Lower lobe of right lung (tissue), 2 donors: ENCODE measurements around the gene THSD4. TPM values are rescaled to one million over a fixed set of nuclear protein-coding genes. Genes with fewer than 3 reads are reported as not detected.

Source experiments
- ATAC-seq, 2 donors: fragments of 200-7000 bp; cut with Tn5 transposase; one replicate each; pipeline ENCODE4 v1.9.1; 2020 to 2022; ENCODE audit warnings: mild to moderate bottlenecking in 2 of 2, moderate library complexity in 2 of 2
- DNase-seq: peaks from one replicate; pipeline ENCODE4 v3.0.0-alpha.2; 2020
- H3K27ac ChIP-seq: fragments of 200-600 bp; one replicate; pipeline ENCODE4 v1.8.0; 2022
- H3K27me3 ChIP-seq: fragments of 200-600 bp; one replicate; pipeline ENCODE4 v1.8.0; 2022; ENCODE audit warnings: low read depth
- H3K36me3 ChIP-seq: fragments of 200-600 bp; one replicate; pipeline ENCODE4 v1.8.0; 2022; ENCODE audit warnings: mild to moderate bottlenecking
- H3K4me1 ChIP-seq: fragments of 200-600 bp; one replicate; pipeline ENCODE4 v1.8.0; 2022
- H3K4me3 ChIP-seq: fragments of 200-600 bp; one replicate; pipeline ENCODE4 v1.8.0; 2022; ENCODE audit warnings: mild to moderate bottlenecking
- H3K9me3 ChIP-seq: fragments of 200-600 bp; one replicate; pipeline ENCODE4 v1.8.0; 2022
- CTCF ChIP-seq: fragments of 200-600 bp; IDR thresholded peaks from one replicate; pipeline ENCODE4 v1.8.0; 2022; ENCODE audit warnings: antibody characterized with exemption, mild to moderate bottlenecking
- intact Hi-C: fragments of 100-400 bp; cut with DNase I; formaldehyde crosslinking; loops from one replicate; pipeline ENCODE4 v1.11.0; 2022
- total RNA-seq: library from RNA; stranded (reverse); fragmentation: NEBNext Ultra II Directional; extraction: Animal tissue kit (Norgen Biotek cat#: 25700); gene quantifications from one replicate; pipeline ENCODE4 v1.2.1, GENCODE V29; 2021
- donor health status: DM: no; HTN: yes; CAD: no; lungs with severe emphysema.

THSD4 gene
- total RNA-seq, 1 donor from 2014 or later: 18.2 TPM

GRCh38 chr15:71656425-71656824, 541.2 kb downstream of the THSD4 start:
- H3K27ac ChIP-seq: no peak overlapping the region
- DNase-seq: no peak
- peaks cover 7% of the 10 kb centered on the region for H3K4me1 ChIP-seq
- intact Hi-C loops: no loop called here
- no peaks in the 10 kb centered on the region for H3K9me3 ChIP-seq
- no peaks in the 10 kb centered on the region for H3K27me3 ChIP-seq
- H3K36me3 ChIP-seq: no peaks in the 10 kb centered on the region
- TF ChIP-seq CTCF: no peak
- H3K4me3 ChIP-seq: no peak overlapping the region
- no peak for ATAC-seq

GRCh38 chr15:71657141-71657540, 541.9 kb downstream of the THSD4 start:
- ATAC-seq (no peak), DNase-seq (no peak)
- Histone ChIP-seq H3K4me1 (peaks cover under 1% of the 10 kb centered on the region), H3K36me3 (no peaks in the 10 kb centered on the region), H3K27me3 (no peaks in the 10 kb centered on the region), H3K27ac (no peak overlapping the region), H3K4me3 (no peak overlapping the region), H3K9me3 (no peaks in the 10 kb centered on the region)
- no peak for TF ChIP-seq CTCF
- intact Hi-C loops: no loop called here

- Histone ChIP-seq H3K27me3 (no peaks in the 10 kb centered on the region), H3K4me3 (no peak overlapping the region), H3K27ac (no peak overlapping the region), H3K4me1 (no peaks in the 10 kb centered on the region), H3K36me3 (no peaks in the 10 kb centered on the region), H3K9me3 (no peaks in the 10 kb centered on the region)
- TF ChIP-seq CTCF: no peak
- ATAC-seq (no peak), DNase-seq (no peak)
- intact Hi-C loops: no loop called here
Observed at GRCh38 chr15:71658036-71658435, 542.8 kb downstream of the THSD4 start.

GRCh38 chr15:71658827-71659729, 543.8 kb downstream of the THSD4 start:
- no peaks in the 10 kb centered on the region for H3K27me3 ChIP-seq
- TF ChIP-seq CTCF: no peak
- H3K36me3 ChIP-seq: no peaks in the 10 kb centered on the region
- H3K4me3 ChIP-seq: no peak overlapping the region
- DNase-seq (no peak), ATAC-seq (no peak)
- no peak overlapping the region for H3K27ac ChIP-seq
- no peaks in the 10 kb centered on the region for H3K4me1 ChIP-seq
- no peaks in the 10 kb centered on the region for H3K9me3 ChIP-seq
- intact Hi-C loops: no loop called here

GRCh38 chr15:71659730-71660067, 544.4 kb downstream of the THSD4 start:
- intact Hi-C loops: no loop called here
- no peak for DNase-seq
- no peak for ATAC-seq

More at GRCh38 chr15:71659730-71660067, 544.4 kb downstream of the THSD4 start:
- no peaks in the 10 kb centered on the region for H3K4me1 ChIP-seq
- no peaks in the 10 kb centered on the region for H3K9me3 ChIP-seq
- no peak overlapping the region for H3K27ac ChIP-seq
- no peaks in the 10 kb centered on the region for H3K36me3 ChIP-seq
- H3K4me3 ChIP-seq: no peak overlapping the region
- no peak for TF ChIP-seq CTCF
- H3K27me3 ChIP-seq: no peaks in the 10 kb centered on the region
